ENCODE data around the gene SH2D1A. TPM values are rescaled to one million over a fixed set of nuclear protein-coding genes. Genes with fewer than 3 reads are reported as not detected.

Gene SH2D1A
- total RNA-seq = not detected in 2 replicates

DNA sequence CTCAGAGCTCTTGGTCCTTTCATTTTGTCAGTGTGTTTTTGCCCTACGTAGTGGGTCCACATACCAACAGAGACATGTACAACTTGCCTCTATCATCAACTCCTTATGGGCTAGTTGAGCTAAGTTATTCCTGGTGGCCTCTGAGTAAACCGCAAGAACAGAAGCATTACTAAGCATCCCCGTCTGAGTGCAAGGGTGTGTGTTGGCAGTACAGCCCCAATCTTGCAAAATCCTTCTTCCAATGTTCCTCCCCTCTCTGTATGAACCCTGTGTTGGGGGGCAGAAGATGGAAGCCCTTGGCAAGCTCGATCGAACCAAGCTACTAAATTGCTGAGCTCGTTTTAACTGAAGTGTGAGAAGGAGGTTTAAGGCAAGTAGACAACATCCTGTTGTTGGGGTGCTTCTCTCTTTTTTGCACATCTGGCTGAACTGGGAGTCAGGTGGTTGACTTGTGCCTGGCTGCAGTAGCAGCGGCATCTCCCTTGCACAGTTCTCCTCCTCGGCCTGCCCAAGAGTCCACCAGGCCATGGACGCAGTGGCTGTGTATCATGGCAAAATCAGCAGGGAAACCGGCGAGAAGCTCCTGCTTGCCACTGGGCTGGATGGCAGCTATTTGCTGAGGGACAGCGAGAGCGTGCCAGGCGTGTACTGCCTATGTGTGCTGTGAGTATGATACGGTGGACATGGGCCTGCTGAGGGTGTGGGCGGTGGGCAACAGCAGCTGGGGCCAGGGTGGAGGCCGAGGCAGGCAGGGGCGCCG lies at the start of gene SH2D1A:
TSS of gene SH2D1A (plus strand) at position 447 of the 760 bp plus-strand sequence. CDS start at position 527, 80 bp downstream.

DNA sequence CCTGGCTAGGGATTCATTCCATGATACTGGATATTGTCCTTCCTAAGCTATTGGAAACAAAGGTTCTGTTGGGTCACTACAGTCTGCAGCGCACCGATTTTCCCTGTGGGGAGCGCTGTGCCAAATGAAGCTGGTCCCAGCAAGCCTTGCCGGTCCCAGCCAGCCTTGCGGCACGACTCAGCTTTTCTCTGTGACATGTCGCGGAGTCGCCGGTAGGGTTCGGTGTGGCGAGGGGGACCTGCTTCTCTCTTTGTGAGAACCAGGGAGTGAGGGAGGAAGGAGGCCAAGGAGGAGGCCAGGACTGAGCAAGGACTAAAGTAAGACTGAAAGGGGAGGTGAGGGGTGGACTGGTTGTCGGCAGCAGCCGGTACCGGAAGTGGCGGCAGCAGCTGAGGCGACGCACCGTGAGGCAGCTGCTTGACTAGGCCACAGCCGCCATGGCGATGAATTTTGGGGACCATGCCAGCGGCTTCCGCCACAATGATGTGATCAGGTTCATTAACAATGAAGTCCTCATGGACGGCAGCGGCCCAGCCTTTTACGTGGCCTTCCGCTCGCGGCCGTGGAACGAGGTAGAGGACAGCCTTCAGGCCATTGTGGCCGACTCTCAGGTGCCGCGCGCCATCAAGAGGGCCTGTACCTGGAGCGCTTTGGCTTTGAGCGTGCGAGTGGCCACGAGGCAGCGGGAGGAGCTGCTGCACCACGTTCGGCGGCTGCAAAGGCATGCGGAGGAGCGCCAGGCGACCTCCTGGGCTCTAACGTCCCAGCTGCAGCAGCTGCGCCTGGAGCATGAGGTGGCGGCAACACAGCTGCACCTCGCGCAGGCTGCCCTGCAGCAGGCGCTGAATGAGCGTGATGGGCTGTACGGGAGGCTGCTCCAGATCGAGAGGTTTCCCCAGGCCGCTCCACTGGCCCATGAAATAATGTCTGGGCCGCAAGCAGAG lies 13.6 kb upstream of the SH2D1A start, which contains the start of gene TEX13D:
TSS of gene TEX13D (plus strand) at position 180 of the 944 bp plus-strand sequence. CDS start at position 438, 258 bp downstream.

Other genes with a start within 250 kb of the SH2D1A start
- gene TEX13D, start 13.9 kb upstream of the SH2D1A start, total RNA-seq = not detected in 2 replicates